Esophagus (tissue), 2 donors: ENCODE data around the gene ZNF652. TPM values are rescaled to one million over a fixed set of nuclear protein-coding genes. Genes with fewer than 3 reads are reported as not detected.
"Not testable (repeated sequence)": the region's sequence is repeated elsewhere in the genome, so short reads cannot be mapped to it uniquely, and the experiment has no call there.

Experiments used
- H3K27ac ChIP-seq, 2 donors: one replicate each; pipeline ENCODE4 v1.5.1; 2013; ENCODE audit warnings: low read depth in 2 of 2, mild to moderate bottlenecking in 2 of 2, inconsistent platforms in 1 of 2, low read length in 1 of 2, moderate library complexity in 1 of 2
- H3K27me3 ChIP-seq, 2 donors: one replicate each; pipeline ENCODE4 v1.6.1; 2013; ENCODE audit warnings: low read length in 2 of 2, control low read depth in 1 of 2, mild to moderate bottlenecking in 1 of 2; ENCODE audit not compliant: insufficient read depth in 2 of 2, control insufficient read depth in 1 of 2
- H3K36me3 ChIP-seq, 2 donors: one replicate each; pipeline ENCODE4 v1.6.1; 2013; ENCODE audit warnings: low read length in 1 of 2; ENCODE audit not compliant: control insufficient read depth in 2 of 2, insufficient read depth in 2 of 2
- H3K4me1 ChIP-seq, 2 donors: one replicate each; pipeline ENCODE4 v1.6.1; 2013; ENCODE audit warnings: low read length in 1 of 2; ENCODE audit not compliant: control insufficient read depth in 2 of 2, insufficient read depth in 2 of 2
- H3K4me3 ChIP-seq, 2 donors: one replicate each; pipeline ENCODE4 v1.5.1; 2013; ENCODE audit warnings: low read length in 2 of 2, mild to moderate bottlenecking in 2 of 2, low read depth in 1 of 2, moderate library complexity in 1 of 2
- H3K9me3 ChIP-seq, 2 donors: one replicate each; pipeline ENCODE4 v1.6.1; 2013; ENCODE audit warnings: mild to moderate bottlenecking in 2 of 2, low read depth in 1 of 2, low read length in 1 of 2, moderate library complexity in 1 of 2; ENCODE audit not compliant: control insufficient read depth in 2 of 2, insufficient read depth in 1 of 2
- WGBS, 2 donors: extraction: QIAGEN DNeasy Blood & Tissue Kit; methylation state at CpG; one replicate each; pipeline ENCODE4 v1.1.7; 2013; 5-methylcytosine and 5-hydroxymethylcytosine counted together
- polyA plus RNA-seq, 2 donors: library from polyadenylated mRNA; stranded (reverse); fragments of 200-250 nt; gene quantifications; one replicate each; pipeline ENCODE4 v1.2.3, GENCODE V29; 2013
- donor health status: healthy with polysubstance abuse.
- donor health status: Bipolar disorder and iron deficiency.

Gene ZNF652
- polyA plus RNA-seq, 2 donors: 6.5 to 18.5 TPM

GRCh38 chr17:49297141-49297540 lies 64.9 kb downstream of the ZNF652 start:
- H3K4me3 ChIP-seq: no peak overlapping the region
- H3K4me1 ChIP-seq: no peaks in the 10 kb centered on the region
- H3K36me3 ChIP-seq: peaks cover 5 to 8% of the 10 kb centered on the region in 2 donors
- H3K27ac ChIP-seq: no peak overlapping the region
- WGBS, 2 donors: 71 to 82% methylated on average over 3 of the region's 3 CpGs
- no peaks in the 10 kb centered on the region for H3K27me3 ChIP-seq
- H3K9me3 ChIP-seq: no peaks in the 10 kb centered on the region

- no peaks in the 10 kb centered on the region for H3K27me3 ChIP-seq
- no peak overlapping the region for H3K4me3 ChIP-seq
- H3K36me3 ChIP-seq: peaks cover 3 to 12% of the 10 kb centered on the region in 2 donors
- 82 to 89% methylated on average over 3 of the region's 3 CpGs for WGBS, 2 donors
- no peaks in the 10 kb centered on the region for H3K9me3 ChIP-seq
- no peaks in the 10 kb centered on the region for H3K4me1 ChIP-seq
- no peak overlapping the region for H3K27ac ChIP-seq
These were observed 67.9 kb downstream of the ZNF652 start for GRCh38 chr17:49294122-49294521.

- no peaks in the 10 kb centered on the region for H3K9me3 ChIP-seq
- H3K27me3 ChIP-seq: no peaks in the 10 kb centered on the region
- no peak overlapping the region for H3K4me3 ChIP-seq
- H3K27ac ChIP-seq: no peak overlapping the region
- peaks cover 0 to 7% of the 10 kb centered on the region in 2 donors for H3K36me3 ChIP-seq
- H3K4me1 ChIP-seq: no peaks in the 10 kb centered on the region
These were observed 69.1 kb downstream of the ZNF652 start for GRCh38 chr17:49292901-49293300.

GRCh38 chr17:49291929-49292328 lies 70.1 kb downstream of the ZNF652 start:
- Histone ChIP-seq H3K27me3 (no peaks in the 10 kb centered on the region), H3K36me3 (peaks cover 0 to 4% of the 10 kb centered on the region in 2 donors), H3K27ac (no peak overlapping the region), H3K4me3 (no peak overlapping the region), H3K4me1 (no peaks in the 10 kb centered on the region), H3K9me3 (no peaks in the 10 kb centered on the region)

GRCh38 chr17:49290690-49291359 lies 71.2 kb downstream of the ZNF652 start:
- Histone ChIP-seq H3K4me3 (no peak overlapping the region), H3K9me3 (no peaks in the 10 kb centered on the region), H3K4me1 (no peaks in the 10 kb centered on the region), H3K27ac (no peak overlapping the region), H3K27me3 (no peaks in the 10 kb centered on the region), H3K36me3 (peaks cover 0 to 4% of the 10 kb centered on the region in 2 donors)
- 47 to 54% methylated on average over 4 of the region's 4 CpGs for WGBS, 2 donors

GRCh38 chr17:49288388-49288787 lies 73.7 kb downstream of the ZNF652 start:
- peaks cover 0 to 4% of the 10 kb centered on the region in 2 donors for H3K36me3 ChIP-seq
- WGBS, 2 donors: 78 to 81% methylated on average over 1 of the region's 1 CpG
- no peaks in the 10 kb centered on the region for H3K27me3 ChIP-seq

GRCh38 chr17:49287481-49287880 lies 74.6 kb downstream of the ZNF652 start:
- Histone ChIP-seq H3K36me3 (peaks cover 0 to 4% of the 10 kb centered on the region in 2 donors), H3K9me3 (no peaks in the 10 kb centered on the region), H3K27me3 (no peaks in the 10 kb centered on the region), H3K4me3 (no peak overlapping the region), H3K27ac (no peak overlapping the region), H3K4me1 (no peaks in the 10 kb centered on the region)
- 95 to 97% methylated on average over 11 of the region's 11 CpGs for WGBS, 2 donors

More at GRCh38 chr17:49288388-49288787, 73.7 kb downstream of the ZNF652 start:
- Histone ChIP-seq H3K4me1 (no peaks in the 10 kb centered on the region), H3K9me3 (no peaks in the 10 kb centered on the region), H3K4me3 (no peak overlapping the region), H3K27ac (no peak overlapping the region)

GRCh38 chr17:49286261-49286973 lies 75.6 kb downstream of the ZNF652 start:
- H3K27ac ChIP-seq: not testable (repeated sequence)

GRCh38 chr17:49285716-49286115 lies 76.3 kb downstream of the ZNF652 start:
- WGBS, 2 donors: 79% methylated on average over 6 of the region's 6 CpGs
- no peak overlapping the region for H3K4me3 ChIP-seq
- H3K36me3 ChIP-seq: no peaks in the 10 kb centered on the region
- H3K4me1 ChIP-seq: no peaks in the 10 kb centered on the region
- no peak overlapping the region for H3K27ac ChIP-seq
- H3K27me3 ChIP-seq: no peaks in the 10 kb centered on the region
- H3K9me3 ChIP-seq: no peaks in the 10 kb centered on the region

More at GRCh38 chr17:49286261-49286973, 75.6 kb downstream of the ZNF652 start:
- 90 to 95% methylated on average over 24 of the region's 24 CpGs for WGBS, 2 donors
- not testable (repeated sequence) for H3K27me3 ChIP-seq, H3K36me3 ChIP-seq, H3K4me1 ChIP-seq, H3K4me3 ChIP-seq, H3K9me3 ChIP-seq

GRCh38 chr17:49280918-49281317 lies 81.1 kb downstream of the ZNF652 start:
- 73 to 98% methylated on average over 4 of the region's 4 CpGs for WGBS, 2 donors
- H3K27me3 ChIP-seq: no peaks in the 10 kb centered on the region
- H3K36me3 ChIP-seq: no peaks in the 10 kb centered on the region
- no peak overlapping the region for H3K4me3 ChIP-seq
- no peak overlapping the region for H3K27ac ChIP-seq
- no peaks in the 10 kb centered on the region for H3K4me1 ChIP-seq
- no peaks in the 10 kb centered on the region for H3K9me3 ChIP-seq
